HPDE6-E6E7 (cell line): ENCODE measurements around the gene ATG5.
"Not testable (repeated sequence)": the region's sequence is repeated elsewhere in the genome, so short reads cannot be mapped to it uniquely, and the experiment has no call there.

ENCODE experiments used
- DNase-seq: peaks from one replicate; pipeline ENCODE4 v3.0.0; 2011; ENCODE audit warnings: missing footprints; ENCODE audit errors: extremely low spot score

ATG5 gene

DNA sequence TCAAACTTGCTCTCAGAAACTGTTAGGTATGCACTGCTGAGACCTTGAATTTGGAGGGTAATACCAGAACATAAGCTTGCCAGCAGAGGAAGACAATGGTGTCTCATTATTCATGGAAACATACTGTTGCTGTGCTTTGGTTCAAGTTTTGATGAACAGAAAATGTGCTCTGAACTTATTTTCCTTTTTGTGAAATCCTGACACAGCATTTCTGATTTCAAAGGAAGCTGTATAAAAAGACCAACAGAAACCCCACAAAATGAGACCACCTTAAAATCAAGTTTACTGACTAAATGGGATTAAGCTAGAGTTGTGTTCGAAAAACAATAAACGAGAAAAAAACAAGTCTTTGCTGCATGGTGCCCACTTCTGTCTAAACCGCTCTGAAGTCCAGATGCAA is 169.1 kb downstream of the ATG5 start:
- no peak for DNase-seq

DNA sequence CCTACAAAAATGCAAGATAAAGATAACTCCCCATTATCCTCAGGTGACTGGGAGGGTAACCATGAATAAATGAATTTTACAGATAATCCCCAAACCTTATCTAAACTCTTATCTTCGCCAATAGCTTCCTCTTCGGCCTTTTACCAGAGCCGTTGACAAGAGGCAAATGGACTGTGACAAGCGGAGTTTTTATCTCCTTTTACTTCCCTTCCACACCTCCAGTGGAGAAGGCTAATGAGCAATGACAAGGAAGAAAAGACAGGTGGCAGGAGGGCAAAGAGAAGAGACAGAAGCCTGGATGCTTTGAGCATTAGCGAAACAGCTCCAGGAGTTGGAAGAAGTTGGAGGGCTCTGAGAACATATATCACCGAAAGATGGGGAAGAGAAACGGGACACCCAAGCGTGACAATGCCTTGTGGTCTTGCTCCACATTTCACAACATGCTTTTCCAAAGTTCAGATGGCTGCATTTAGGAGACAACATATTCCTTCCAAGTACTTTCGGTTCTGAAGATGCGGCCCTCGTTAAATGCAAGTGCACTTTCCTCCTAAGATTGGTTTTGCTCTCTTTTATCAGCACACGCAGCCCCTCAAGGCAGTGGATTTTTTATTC is 170.2 kb downstream of the ATG5 start:
- DNase-seq = no peak

DNA sequence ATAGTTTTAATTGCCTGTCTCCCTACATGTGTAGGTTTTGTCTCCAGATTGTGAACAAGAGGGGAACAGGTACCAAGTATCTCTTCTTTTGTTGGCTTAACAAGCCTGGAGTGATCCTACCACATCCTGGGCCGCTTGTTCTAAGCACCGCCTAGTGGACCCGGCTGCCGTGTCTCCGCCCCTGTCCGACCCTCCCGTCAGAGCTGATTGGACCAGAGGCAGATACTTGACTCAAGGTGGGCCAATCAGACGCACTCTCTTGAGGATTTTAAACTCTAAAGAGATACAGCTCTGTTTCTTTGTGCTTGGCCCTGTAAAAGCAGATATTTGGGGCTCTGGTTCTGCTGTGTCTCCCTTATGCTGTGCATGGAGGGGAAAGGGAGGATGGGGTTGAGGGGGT is 171.2 kb downstream of the ATG5 start:
- DNase-seq = no peak

DNA sequence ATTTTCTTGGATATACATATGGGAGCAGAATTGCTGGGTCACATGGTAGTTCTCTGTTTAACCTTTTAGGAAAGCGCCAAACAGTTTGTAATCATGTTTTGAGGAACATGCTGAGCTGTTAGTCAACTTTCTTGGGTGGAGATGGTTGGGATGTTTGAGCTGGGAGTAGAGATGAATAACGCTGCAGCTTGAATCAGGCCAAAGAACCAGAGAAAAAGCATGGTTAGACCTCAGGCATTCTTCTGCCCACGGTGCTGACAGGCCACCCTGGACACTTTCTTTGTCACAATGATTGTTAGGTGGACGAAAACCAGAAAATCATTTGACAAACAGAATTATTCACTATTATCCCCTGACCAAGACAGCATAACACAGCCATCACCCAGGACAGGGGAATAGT is 172.6 kb downstream of the ATG5 start:
- DNase-seq = no peak

DNA sequence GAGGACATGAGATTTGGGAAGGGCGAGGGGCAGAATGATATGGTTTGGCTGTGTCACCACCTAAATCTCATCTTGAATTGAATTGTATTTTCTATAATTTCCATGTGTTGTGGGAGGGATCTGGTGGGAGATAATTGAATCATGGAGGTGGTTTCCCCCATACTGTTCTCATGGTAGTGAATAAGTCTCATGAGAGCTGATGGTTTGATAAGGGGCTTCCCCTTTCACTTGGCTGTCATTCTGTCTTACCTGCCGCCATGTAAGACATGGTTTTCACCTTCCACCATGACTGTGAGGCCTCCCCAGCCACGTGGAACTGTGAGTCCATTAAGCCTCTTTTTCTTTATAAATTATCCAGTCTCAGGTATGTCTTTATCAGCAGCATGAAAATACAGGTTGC is 173.1 kb downstream of the ATG5 start:
- not testable (repeated sequence) for DNase-seq

DNA sequence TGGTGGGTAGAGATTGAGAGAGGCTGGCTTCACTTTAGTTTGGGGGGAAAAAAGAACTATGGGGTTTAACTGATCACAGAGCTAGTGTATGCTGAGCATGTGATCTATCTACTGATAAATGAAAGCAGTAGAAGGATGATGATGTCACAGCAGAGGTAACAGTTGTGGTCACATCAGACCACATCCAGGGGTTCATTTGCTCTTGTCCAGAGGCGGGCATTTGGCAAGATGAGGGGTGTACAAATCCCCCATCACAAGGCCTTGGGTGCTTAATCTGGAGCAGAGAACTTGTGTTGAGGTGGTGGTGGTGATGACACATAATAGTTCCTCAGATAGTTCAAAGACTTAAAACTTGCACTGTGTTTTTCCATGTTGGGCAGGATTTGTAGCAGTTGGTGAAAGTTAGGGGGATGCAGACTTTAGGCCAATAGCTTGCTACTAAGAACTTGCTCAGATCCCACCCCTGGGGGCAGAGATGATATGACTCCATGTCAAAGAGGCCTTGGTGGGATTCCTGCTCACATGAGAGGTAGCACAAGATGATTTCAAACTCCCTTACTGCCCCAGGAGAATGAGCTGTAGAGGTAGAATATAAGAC is 176.0 kb downstream of the ATG5 start:
- DNase-seq = no peak

DNA sequence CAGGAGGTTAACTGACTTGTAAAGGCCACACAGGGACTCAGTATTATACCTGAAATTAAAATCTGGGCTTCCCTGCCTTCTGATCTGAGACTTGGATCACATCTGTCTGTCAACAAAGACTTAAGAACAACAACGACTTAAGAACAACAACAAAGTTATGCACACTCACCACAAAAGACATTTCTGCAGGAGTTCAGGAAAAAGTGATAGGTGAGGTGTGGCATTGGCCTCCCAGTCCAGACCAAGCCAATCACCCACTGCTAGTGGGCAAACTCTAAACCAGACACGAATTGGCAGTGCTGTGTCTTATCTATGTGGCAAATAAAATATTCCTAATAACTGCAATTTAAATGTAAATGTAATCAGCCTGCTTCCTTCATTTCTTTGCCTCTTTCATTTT is 178.1 kb downstream of the ATG5 start:
- no peak for DNase-seq

DNA sequence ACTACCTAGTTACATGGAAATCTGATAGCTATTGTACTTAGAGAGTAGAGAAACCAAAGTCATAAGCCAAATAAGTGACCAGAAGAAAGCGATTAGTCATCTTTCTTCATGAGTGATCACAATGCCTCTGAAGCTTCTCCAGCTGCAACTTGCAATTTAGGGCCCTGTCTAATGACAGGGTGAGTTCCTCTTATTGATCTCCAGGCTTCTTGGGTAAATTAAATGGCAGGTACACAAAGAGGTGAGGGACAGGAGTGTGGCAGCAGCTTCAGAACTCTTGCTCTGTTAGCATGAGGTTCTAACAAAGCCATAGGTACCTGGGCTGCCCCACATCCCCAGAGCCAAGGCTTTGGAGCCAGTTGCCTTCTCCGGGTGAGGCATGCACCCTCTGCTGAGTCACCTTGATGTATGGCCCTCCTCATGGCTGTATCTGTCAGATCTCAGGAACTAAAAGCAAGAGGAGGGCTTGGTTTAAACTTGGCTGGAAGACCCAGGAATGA is 178.7 kb downstream of the ATG5 start:
- DNase-seq = no peak

DNA sequence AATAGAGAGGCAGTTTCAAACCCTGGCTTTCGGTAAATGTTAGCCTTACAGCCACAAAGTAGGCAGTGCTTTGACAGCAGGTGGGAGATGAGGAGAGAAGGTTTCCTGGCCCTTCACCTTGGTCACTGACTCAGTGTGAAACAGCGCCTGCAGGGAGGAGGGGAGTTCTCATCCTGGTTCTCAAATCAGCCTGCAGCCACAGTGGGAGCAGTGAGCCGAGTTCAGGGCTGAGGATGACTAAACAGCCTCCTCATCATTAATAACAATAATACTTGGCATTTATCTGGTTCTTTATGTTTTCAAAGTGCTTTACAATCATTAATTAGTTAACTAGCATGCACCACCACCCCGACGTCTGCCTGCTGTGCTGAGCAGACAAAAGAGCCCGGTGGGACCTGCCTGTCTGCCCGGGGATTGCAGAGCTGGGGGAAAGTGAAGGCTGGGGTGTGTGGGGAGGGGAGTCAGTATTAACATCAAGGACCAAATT is 179.8 kb downstream of the ATG5 start:
- DNase-seq = no peak

DNA sequence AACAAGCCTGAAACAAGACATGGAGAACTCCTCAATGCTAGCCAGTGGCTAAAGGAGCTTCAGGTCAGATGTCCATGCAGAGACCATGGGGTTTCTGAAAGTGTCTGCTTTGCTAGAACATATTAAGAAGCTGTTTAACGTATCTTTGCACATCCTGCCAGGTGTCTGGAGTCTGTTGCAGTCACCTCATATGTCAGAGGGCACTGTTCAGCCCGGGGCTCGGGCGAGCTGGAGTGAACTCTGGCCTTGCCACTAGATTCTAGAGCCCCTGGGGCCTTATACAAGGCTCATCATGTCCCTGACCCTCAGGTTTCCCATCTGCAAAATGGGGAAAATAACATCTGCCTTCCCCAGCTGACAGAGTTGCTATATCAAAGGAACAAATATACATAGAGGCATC is 180.4 kb downstream of the ATG5 start:
- DNase-seq = no peak

DNA sequence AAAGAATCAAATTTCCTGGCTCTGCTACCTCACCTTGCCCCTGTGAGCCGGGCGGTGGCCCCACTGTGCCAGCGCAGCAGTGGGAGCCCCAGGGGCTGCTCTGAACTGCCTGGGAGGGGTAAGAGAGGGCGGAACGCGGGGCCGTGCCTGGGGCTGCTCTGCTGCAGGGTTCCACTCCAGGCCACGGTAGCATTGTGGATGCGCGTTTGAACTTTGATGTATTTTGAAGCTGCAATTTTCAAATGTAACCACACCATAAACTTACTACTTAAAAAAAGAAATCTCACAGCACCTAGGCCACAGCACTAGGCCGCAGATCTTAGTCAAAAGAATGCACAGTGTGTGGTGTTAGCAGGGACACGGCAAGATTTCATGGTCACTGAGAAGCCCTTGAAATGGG is 181.9 kb downstream of the ATG5 start:
- no peak for DNase-seq

DNA sequence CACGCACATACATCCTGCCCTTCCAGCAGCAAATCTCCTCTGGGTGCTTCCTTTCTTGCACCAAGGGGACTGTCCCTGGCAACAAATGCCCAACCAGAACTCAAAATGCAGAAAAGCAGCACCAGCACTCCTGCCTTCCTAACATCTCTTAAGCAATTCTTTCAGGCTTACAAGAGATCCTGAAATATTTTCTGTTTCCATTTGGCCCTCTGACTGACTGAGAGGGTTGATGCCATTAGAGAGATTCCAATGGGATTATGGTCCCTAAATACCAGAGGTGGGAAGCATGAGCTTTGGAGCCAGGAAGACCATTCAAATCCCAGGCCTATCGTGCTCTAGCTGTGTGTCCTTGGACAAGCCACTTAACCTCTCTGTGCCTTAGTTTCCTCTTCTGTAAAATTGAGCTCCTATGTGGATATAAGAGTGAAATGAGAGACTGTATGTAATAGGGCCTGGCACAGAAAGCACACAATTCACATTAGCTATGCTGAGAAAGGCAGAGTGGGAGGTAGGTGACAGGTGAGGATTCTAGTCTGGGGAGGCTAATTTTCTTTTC is 182.6 kb downstream of the ATG5 start:
- DNase-seq = no peak

DNA sequence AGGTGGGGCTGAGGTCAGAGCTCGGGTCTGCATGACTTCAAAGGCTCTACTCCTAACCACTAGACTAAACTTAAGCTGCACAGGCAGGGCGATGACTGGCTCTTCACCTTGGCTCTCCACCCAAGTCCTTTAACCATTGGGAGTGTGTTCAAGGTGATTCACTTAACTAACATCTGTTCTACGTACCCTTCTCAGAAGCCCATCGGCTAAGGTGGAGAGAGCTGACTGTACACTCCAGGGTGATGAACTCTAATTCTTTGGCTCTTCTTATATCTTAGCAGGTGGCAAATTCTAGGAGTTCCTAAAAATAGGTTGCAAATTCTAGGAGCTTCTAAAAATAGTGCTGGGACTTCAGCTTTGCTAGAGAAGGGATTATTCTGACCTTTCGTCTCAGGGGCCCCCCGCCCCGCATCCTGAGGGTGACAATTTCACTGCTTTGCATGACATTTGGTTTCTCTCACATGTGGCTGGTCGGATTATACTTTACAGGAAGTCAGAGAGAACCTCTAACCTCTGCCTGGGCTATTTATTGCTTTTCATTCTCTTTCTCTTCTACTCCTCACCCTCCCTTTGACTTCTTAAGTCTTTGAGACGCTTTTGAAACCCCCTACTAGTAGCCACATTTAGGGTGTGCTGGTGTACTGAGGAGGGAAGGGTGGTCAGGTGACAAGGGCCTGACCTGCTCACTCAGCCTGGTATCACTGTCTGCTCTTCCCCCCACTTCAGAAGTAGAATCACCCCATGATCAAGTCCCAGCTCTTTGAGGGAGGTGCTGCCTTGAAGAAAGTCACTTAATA is 183.9 kb downstream of the ATG5 start:
- no peak for DNase-seq

DNA sequence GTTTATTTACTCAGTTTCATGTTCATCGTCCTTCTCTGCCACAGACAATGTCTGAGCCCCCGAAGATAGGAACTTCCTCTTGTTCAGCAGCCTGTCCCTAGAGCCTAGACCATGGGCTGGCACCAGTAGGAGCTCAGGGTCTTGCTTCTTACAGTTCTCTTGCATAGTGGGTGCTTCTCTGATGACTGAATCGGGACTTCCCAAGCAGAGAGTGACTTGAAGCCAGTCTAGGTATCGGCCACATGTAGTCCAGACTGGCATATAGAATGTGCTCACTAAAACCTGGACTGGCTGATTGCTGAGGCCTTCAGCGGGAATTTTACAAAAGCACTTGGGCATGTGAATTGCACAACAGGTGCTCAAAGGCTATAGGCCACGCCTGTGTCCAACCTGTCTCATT is 187.4 kb downstream of the ATG5 start:
- no peak for DNase-seq

DNA sequence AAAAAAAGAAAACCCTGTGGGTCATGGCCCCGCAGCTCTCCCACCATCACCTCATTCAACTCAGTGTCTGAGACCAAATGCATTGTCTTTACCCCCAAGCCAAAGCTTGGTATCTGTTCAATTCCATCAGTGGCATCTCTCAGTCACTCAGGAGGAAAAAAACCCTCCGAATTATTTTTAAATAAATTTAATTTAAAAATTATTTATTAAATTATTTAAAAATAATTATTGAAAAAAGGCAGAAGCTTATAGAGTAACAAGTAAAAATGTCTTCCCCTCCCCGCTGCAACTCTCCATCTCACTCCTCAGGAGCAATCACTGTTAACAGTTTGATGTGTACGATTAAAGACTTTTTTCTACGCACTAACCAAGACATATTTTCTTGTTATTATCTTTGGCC is 188.7 kb downstream of the ATG5 start:
- no peak for DNase-seq

DNA sequence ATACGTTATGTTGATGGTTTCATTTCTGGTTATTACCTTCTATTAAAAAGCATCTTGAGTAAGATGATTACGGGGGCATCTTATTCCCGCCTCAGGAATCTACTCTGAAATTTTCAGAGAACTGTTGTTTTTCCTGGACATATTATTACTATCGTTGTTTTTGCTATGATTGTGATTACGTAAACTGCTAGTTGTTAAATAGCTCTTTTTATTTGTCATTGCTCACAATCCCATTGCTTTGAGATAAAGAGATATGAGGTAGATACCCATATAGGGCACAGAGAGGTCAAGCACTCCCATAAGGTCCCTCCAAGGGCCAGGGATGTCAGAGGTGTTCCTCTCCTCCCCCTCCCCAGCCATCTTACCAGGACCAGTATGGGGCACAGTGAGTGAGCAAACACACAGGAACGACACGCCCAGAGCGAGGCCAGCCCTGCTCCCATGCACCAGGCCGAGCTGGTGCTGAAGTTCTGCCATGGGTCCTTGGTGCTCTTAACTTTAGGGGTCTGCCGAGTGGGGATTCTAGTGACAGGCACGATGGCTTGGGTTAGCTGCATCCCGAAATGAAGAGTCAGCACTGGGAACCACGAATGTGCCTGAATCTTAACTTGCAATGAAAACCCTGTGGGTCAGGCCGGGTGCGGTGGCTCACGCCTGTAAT is 189.5 kb downstream of the ATG5 start:
- DNase-seq = no peak

DNA sequence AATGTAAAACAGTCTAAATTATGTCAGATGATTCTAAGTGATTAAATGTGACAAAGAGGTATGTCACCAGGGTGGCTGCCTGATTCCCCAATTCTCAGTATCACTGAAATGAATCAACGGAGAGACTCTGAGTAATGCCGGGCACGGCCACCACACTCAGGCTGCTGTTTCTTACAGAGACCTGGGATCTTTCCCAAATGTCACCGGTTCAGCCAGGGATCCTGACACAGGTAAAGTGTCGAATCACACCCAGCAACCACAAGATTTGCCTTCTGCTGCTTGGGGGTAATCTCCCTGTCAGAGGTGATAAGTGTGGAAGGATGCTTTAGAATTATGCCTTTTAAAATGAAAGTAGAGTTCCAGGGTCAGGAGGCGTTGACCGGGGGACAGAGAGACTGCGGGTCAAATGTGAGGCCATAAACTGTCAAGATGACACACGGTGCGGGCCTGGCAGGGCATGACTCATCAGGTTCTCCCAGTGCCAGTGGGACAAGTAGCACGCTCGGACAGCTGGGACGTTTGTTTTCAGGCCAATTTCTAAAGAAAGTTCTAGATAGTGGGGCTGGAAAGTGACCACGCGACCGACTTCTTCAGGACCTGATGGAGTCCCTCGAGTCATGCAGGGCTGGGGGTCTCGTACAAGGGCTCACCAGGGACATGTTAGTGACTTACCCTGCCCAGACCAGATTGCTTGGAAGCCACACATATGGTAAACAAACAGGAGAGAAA is 190.5 kb downstream of the ATG5 start:
- DNase-seq = peak; percentile 35
